ENCODE results near the gene PSMD1. TPM values are rescaled to one million over a fixed set of nuclear protein-coding genes. Genes with fewer than 3 reads are reported as not detected.
"Not testable (repeated sequence)": the region's sequence is repeated elsewhere in the genome, so short reads cannot be mapped to it uniquely, and the experiment has no call there.

Gene PSMD1
- polyA plus RNA-seq, 1 experiment: 153 TPM

DNA sequence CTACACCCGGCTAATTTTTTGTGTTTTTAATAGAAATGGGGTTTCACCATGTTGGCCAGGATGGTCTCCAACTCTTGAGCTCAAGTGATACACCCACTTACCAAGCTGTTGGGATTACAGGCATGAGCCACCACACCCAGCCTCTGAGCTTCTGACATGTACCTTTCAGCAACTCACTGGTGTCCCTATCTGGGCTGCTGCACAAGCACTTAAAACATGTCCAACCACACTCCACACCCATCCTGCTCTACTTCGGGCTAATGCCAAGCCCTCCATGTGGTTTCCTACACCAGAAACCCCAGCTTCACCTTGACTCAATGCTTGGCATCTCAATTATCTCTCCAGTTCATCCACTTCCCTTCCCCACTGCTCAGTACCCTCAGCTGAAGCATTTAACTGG lies 119.4 kb downstream of the PSMD1 start:
- DNase-seq (ENCODE audit: low read depth): no peak
- H3K36me3 ChIP-seq (ENCODE audit: control insufficient read depth, insufficient read depth, low read length): no peaks in the 10 kb centered on the region; the same call in 1 of the 2 replicates
- H3K27me3 ChIP-seq (ENCODE audit: control insufficient read depth, insufficient read depth, low read length): no peaks in the 10 kb centered on the region
- H3K4me3 ChIP-seq (ENCODE audit: low read depth, low read length): no peak overlapping the region
- ChIA-PET CTCF (interaction anchor here (1.2 to 1.3 kb wide), 2 partner anchors 16 to 72 kb away, joined by 5 read pairs; no protein-coding TSS in a partner anchor), POLR2A (no interaction called here)
- TF ChIP-seq, protein P1, sequence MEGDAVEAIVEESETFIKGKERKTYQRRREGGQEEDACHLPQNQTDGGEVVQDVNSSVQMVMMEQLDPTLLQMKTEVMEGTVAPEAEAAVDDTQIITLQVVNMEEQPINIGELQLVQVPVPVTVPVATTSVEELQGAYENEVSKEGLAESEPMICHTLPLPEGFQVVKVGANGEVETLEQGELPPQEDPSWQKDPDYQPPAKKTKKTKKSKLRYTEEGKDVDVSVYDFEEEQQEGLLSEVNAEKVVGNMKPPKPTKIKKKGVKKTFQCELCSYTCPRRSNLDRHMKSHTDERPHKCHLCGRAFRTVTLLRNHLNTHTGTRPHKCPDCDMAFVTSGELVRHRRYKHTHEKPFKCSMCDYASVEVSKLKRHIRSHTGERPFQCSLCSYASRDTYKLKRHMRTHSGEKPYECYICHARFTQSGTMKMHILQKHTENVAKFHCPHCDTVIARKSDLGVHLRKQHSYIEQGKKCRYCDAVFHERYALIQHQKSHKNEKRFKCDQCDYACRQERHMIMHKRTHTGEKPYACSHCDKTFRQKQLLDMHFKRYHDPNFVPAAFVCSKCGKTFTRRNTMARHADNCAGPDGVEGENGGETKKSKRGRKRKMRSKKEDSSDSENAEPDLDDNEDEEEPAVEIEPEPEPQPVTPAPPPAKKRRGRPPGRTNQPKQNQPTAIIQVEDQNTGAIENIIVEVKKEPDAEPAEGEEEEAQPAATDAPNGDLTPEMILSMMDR (IDR thresholded peaks at IDR 0.05; ENCODE audit: insufficient read depth, low read depth, low read length): no peak

GRCh38 chr2:231177156-231178025 lies 120.7 kb downstream of the PSMD1 start:
- POLR2A ChIA-PET: no interaction called here
- TF ChIP-seq, protein P1 (IDR thresholded peaks at IDR 0.05; ENCODE audit: insufficient read depth, low read depth, low read length): no peak
- no peak for DNase-seq (ENCODE audit: low read depth)
- Histone ChIP-seq H3K36me3 (ENCODE audit: control insufficient read depth, insufficient read depth, low read length) (no peaks in the 10 kb centered on the region; the same call in 1 of the 2 replicates), H3K4me3 (ENCODE audit: low read depth, low read length) (no peak overlapping the region), H3K27me3 (ENCODE audit: control insufficient read depth, insufficient read depth, low read length) (no peaks in the 10 kb centered on the region)
- CTCF ChIA-PET: interaction anchor here (0.7 kb wide), 1 partner anchor 239 kb away, joined by 3 read pairs; no protein-coding TSS in a partner anchor

- H3K27me3 ChIP-seq (ENCODE audit: control insufficient read depth, insufficient read depth, low read length); POLR2A ChIA-PET; H3K4me3 ChIP-seq (ENCODE audit: low read depth, low read length); H3K36me3 ChIP-seq (ENCODE audit: control insufficient read depth, insufficient read depth, low read length); DNase-seq (ENCODE audit: low read depth): not testable (repeated sequence)
- CTCF ChIA-PET: interaction anchor here (1.9 kb wide), 1 partner anchor 68 kb away, joined by 4 read pairs; no protein-coding TSS in a partner anchor
Observed at GRCh38 chr2:231178805-231179204, 122.1 kb downstream of the PSMD1 start.

DNA sequence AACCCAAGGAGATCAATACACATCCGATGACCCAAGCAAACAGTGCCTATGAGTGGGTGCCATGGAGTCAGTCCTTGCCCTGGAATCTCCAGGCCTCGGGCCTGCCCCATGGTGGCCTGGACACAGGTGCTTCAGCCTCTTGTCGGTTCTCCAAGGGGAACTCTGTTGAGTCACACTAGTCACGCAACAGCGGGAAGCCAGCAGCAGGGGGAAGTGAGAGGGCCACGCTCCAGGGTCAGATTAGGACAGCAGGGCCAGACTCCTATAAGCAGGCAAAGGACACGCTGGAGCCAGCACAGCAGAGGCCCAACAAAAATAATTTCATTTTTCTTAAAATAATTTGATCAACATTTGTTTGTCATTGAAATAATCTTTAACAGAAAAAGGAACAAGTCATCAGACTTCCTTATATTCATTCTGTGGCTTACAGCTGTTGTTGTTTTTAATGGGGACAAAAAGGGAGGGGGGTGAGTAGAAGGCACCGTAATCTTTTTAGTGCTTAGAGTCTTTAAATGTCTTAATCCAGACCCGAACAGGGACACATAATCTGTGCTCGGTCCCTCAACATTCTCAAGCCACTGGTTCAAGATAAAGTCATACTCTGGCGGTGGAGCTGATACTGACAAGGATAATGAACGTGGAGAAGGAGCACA lies 125.3 kb downstream of the PSMD1 start:
- H3K36me3 ChIP-seq (ENCODE audit: control insufficient read depth, insufficient read depth, low read length): no peaks in the 10 kb centered on the region
- ChIA-PET CTCF (interaction anchor here (0.8 to 1.2 kb wide), 3 partner anchors 10 to 12 kb away, joined by 3 to 5 read pairs (median 3); no protein-coding TSS in a partner anchor), POLR2A (no interaction called here)
- TF ChIP-seq, protein P1 (IDR thresholded peaks at IDR 0.05; ENCODE audit: insufficient read depth, low read depth, low read length): no peak
- H3K27me3 ChIP-seq (ENCODE audit: control insufficient read depth, insufficient read depth, low read length): no peaks in the 10 kb centered on the region
- DNase-seq (ENCODE audit: low read depth): no peak
- no peak overlapping the region for H3K4me3 ChIP-seq (ENCODE audit: low read depth, low read length)

DNA sequence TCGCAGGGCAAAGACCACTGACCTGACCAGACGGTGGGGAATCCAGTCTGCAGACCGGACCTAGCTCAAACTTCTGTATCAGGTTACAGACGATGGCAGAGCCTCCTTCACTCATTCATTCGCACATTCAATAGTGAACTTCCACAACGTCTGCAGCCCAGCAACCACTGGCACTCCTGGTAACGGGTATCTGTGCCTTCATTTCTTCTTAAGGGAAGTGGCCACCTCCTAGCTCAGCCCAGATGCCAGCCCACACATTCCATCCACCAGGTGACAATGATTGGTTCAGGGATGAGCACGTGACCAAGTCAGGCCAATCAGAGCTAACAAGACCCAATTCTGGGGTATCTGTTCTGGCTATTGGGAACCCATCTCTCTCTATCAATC lies 125.8 kb downstream of the PSMD1 start:
- DNase-seq (ENCODE audit: low read depth): no peak
- no peaks in the 10 kb centered on the region for H3K27me3 ChIP-seq (ENCODE audit: control insufficient read depth, insufficient read depth, low read length)
- TF ChIP-seq, protein P1 (IDR thresholded peaks at IDR 0.05; ENCODE audit: insufficient read depth, low read depth, low read length): no peak
- CTCF ChIA-PET: interaction anchor here (1.2 kb wide), 2 partner anchors 10 to 12 kb away, joined by 3 to 5 read pairs; no protein-coding TSS in a partner anchor
- H3K36me3 ChIP-seq (ENCODE audit: control insufficient read depth, insufficient read depth, low read length): no peaks in the 10 kb centered on the region
- no peak overlapping the region for H3K4me3 ChIP-seq (ENCODE audit: low read depth, low read length)
- POLR2A ChIA-PET: no interaction called here
